Kidney (tissue), 14 donors: Measurements from ENCODE around the gene SYT14. TPM values are rescaled to one million over a fixed set of nuclear protein-coding genes. Genes with fewer than 3 reads are reported as not detected.

Experiments used
- DNase-seq, 5 donors: peaks; one replicate each; pipeline ENCODE4 v3.0.0-alpha.2; 2013 to 2020
- FAIRE-seq: peaks from 2 replicates; lab custom pipeline; 2012; peaks lifted over from hg19 to GRCh38; lab: Jason Lieb, UNC
- H3K27ac ChIP-seq, 2 donors: one replicate each; pipeline ENCODE4 v1.7.0; 2013; ENCODE audit warnings: low read depth in 2 of 2, low read length in 2 of 2, inconsistent platforms in 1 of 2
- H3K27me3 ChIP-seq: one replicate; pipeline ENCODE4 v1.7.1; 2013; ENCODE audit warnings: low read length, inconsistent platforms; ENCODE audit not compliant: control insufficient read depth, insufficient read depth
- H3K36me3 ChIP-seq, 3 donors: one replicate each; pipeline versions ENCODE4 v1.7.0 to v1.7.1; 2013; ENCODE audit warnings: low read length in 3 of 3, control low read depth in 1 of 3, inconsistent platforms in 1 of 3; ENCODE audit not compliant: insufficient read depth in 3 of 3, control insufficient read depth in 2 of 3
- H3K4me1 ChIP-seq, 3 donors: one replicate each; pipeline versions ENCODE4 v1.7.0 to v1.7.1; 2013; ENCODE audit warnings: low read length in 3 of 3, inconsistent platforms in 1 of 3, low read depth in 1 of 3; ENCODE audit not compliant: control insufficient read depth in 2 of 3, insufficient read depth in 2 of 3
- H3K4me3 ChIP-seq, 3 donors: one replicate each; pipeline versions ENCODE4 v1.7.0 to v1.8.1; 2013; ENCODE audit warnings: low read length in 3 of 3, control low read depth in 1 of 3, inconsistent platforms in 1 of 3
- H3K9ac ChIP-seq, 3 donors: one replicate each; pipeline versions ENCODE4 v1.7.0 to v1.7.1; 2013; ENCODE audit warnings: low read length in 3 of 3, control low read depth in 1 of 3, inconsistent platforms in 1 of 3
- H3K9me3 ChIP-seq, 3 donors: one replicate each; pipeline versions ENCODE4 v1.7.0 to v1.7.1; 2013; ENCODE audit warnings: low read length in 3 of 3, control low read depth in 1 of 3, inconsistent platforms in 1 of 3; ENCODE audit not compliant: control insufficient read depth in 2 of 3, insufficient read depth in 1 of 3
- CTCF ChIP-seq: IDR thresholded peaks from 3 replicates; pipeline ENCODE4 v1.5.1; 2012; ENCODE audit warnings: mild to moderate bottlenecking, moderate library complexity, borderline replicate concordance; ENCODE audit not compliant: insufficient read depth; ENCODE audit errors: extremely low read depth
- intact Hi-C: fragments of 100-400 bp; cut with DNase I; formaldehyde crosslinking; loops from one replicate; pipeline ENCODE4 v1.11.1; 2022
- polyA plus RNA-seq: library from polyadenylated mRNA; stranded (reverse); fragments of 350-450 nt; fragmentation: Illumina TruSeq; extraction: RNeasy Lipid Tissue Mini Kit (QIAGEN cat#74804); gene quantifications from one replicate; pipeline ENCODE4 v1.2.3, GENCODE V29; 2014; ENCODE audit warnings: low read depth, low replicate concordance; ENCODE audit not compliant: insufficient read depth
- total RNA-seq: library from RNA; stranded (reverse); fragmentation: NEBNext Ultra II Directional; extraction: Animal tissue kit (Norgen Biotek cat#: 25700); gene quantifications from one replicate; pipeline ENCODE4 v1.2.1, GENCODE V29; 2021
- donor health status: control.
- donor health status: control.
- donor health status: control.
- donor health status: control.
- donor health status: control.
- donor health status: DM: yes; HTN: yes; CAD: no.
- donor health status: Normal renal cell carcinoma (clear cell type).

Gene SYT14
- total and polyA plus RNA-seq, 2 donors from 2014 or later: 0.22 to 1.3 TPM

GRCh38 chr1:209924390-209924789 lies 13.6 kb upstream of the SYT14 start:
- no peaks in the 10 kb centered on the region for H3K4me1 ChIP-seq
- no peaks in the 10 kb centered on the region for H3K36me3 ChIP-seq
- no peak overlapping the region for H3K4me3 ChIP-seq
- no peaks in the 10 kb centered on the region for H3K9me3 ChIP-seq
- H3K27me3 ChIP-seq: no peaks in the 10 kb centered on the region
- TF ChIP-seq CTCF: no peak
- FAIRE-seq (no peak), DNase-seq (no peak)
- no peak overlapping the region for H3K27ac ChIP-seq
- H3K9ac ChIP-seq: no peak overlapping the region
- intact Hi-C loops: no loop called here

DNA sequence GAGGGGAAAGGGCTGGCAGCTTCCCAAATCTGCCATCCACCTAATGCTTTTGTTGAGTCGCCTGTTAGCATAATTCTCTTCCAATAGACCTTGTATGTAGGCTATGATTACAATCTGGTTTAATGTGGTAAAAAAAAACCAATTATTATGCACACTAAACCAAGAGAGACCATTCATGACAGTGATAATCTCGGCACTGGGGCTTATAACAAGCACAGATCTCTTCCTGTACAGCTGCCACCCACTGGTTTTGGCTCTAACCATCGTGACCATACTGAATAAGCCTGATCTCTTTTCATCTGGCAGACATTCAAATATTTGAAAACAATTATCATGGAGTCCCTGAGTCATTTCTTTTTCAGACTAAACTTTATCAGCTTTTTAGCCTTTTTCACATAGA lies 12.0 kb upstream of the SYT14 start:
- FAIRE-seq (no peak), DNase-seq (no peak)
- Histone ChIP-seq H3K27ac (no peak overlapping the region), H3K4me3 (no peak overlapping the region), H3K9me3 (no peaks in the 10 kb centered on the region), H3K4me1 (no peaks in the 10 kb centered on the region), H3K36me3 (no peaks in the 10 kb centered on the region), H3K9ac (no peak overlapping the region), H3K27me3 (no peaks in the 10 kb centered on the region)
- intact Hi-C loops: no loop called here
- TF ChIP-seq CTCF: no peak

GRCh38 chr1:209927466-209927865 lies 10.6 kb upstream of the SYT14 start:
- Histone ChIP-seq H3K27ac (no peak overlapping the region), H3K9ac (no peak overlapping the region), H3K27me3 (no peaks in the 10 kb centered on the region), H3K4me1 (no peaks in the 10 kb centered on the region), H3K9me3 (no peaks in the 10 kb centered on the region), H3K36me3 (no peaks in the 10 kb centered on the region), H3K4me3 (no peak overlapping the region)
- TF ChIP-seq CTCF: no peak
- intact Hi-C loops: no loop called here
- FAIRE-seq (no peak), DNase-seq (no peak)

- no peaks in the 10 kb centered on the region for H3K36me3 ChIP-seq
- H3K4me1 ChIP-seq: no peaks in the 10 kb centered on the region
- no peak for TF ChIP-seq CTCF
- intact Hi-C loops: no loop called here
- H3K27me3 ChIP-seq: no peaks in the 10 kb centered on the region
- H3K9me3 ChIP-seq: no peaks in the 10 kb centered on the region
- H3K4me3 ChIP-seq: no peak overlapping the region
- no peak overlapping the region for H3K27ac ChIP-seq
- DNase-seq (no peak), FAIRE-seq (no peak)
- H3K9ac ChIP-seq: no peak overlapping the region
Observed at GRCh38 chr1:209929751-209930150, 8.3 kb upstream of the SYT14 start.
